ENCODE measurements around the gene OTOGL. TPM values are rescaled to one million over a fixed set of nuclear protein-coding genes. Genes with fewer than 3 reads are reported as not detected.

Gene OTOGL
- total RNA-seq, 4 donors from 2014 or later = 0.04 to 0.57 (median 0.23) TPM; not detected in 1

- H3K4me1 ChIP-seq = peaks cover 0 to 14% (median 5%) of the 10 kb centered on the region in 3 donors
- intact Hi-C loops (cut with DNase I) = no loop called here
- H3K36me3 ChIP-seq = no peaks in the 10 kb centered on the region
- no peak overlapping the region for H3K4me3 ChIP-seq
- no peak for TF ChIP-seq CTCF (IDR thresholded peaks at IDR 0.05)
- no peak for TF ChIP-seq POLR2A (IDR thresholded peaks at IDR 0.05)
- DNase-seq = no peak
- no peaks in the 10 kb centered on the region for H3K27me3 ChIP-seq
- no peaks in the 10 kb centered on the region for H3K9me3 ChIP-seq
- 34 to 51% methylated on average over 2 of the region's 2 CpGs for WGBS, 2 donors
- peak overlapping the region in 1 of 4 donors; percentile 6 for H3K27ac ChIP-seq
Measured at GRCh38 chr12:80101126-80101525, 1.8 kb downstream of the OTOGL start.

GRCh38 chr12:80107221-80107620 lies 7.9 kb downstream of the OTOGL start:
- H3K36me3 ChIP-seq = no peaks in the 10 kb centered on the region
- intact Hi-C loops (cut with DNase I) = no loop called here
- no peaks in the 10 kb centered on the region for H3K27me3 ChIP-seq
- TF ChIP-seq CTCF (IDR thresholded peaks at IDR 0.05) (no peak), POLR2A (IDR thresholded peaks at IDR 0.05) (no peak)
- DNase-seq = no peak
- H3K27ac ChIP-seq = no peak overlapping the region
- H3K4me1 ChIP-seq = no peaks in the 10 kb centered on the region
- WGBS, 2 donors = 79 to 87% methylated on average over 5 of the region's 5 CpGs
- no peak overlapping the region for H3K4me3 ChIP-seq
- H3K9me3 ChIP-seq = no peaks in the 10 kb centered on the region

- Histone ChIP-seq H3K27ac (no peak overlapping the region), H3K36me3 (no peaks in the 10 kb centered on the region), H3K9me3 (no peaks in the 10 kb centered on the region), H3K27me3 (no peaks in the 10 kb centered on the region), H3K4me1 (peaks cover 0 to 16% (median 11%) of the 10 kb centered on the region in 3 donors), H3K4me3 (no peak overlapping the region)
- intact Hi-C loops (cut with DNase I) = no loop called here
- TF ChIP-seq POLR2A (IDR thresholded peaks at IDR 0.05) = no peak
- no peak for TF ChIP-seq CTCF (IDR thresholded peaks at IDR 0.05)
- DNase-seq = no peak
Measured at GRCh38 chr12:80116735-80117134, 17.4 kb downstream of the OTOGL start.

GRCh38 chr12:80118565-80119324 lies 19.4 kb downstream of the OTOGL start:
- intact Hi-C loops (cut with DNase I) = no loop called here
- Histone ChIP-seq H3K36me3 (no peaks in the 10 kb centered on the region), H3K9me3 (no peaks in the 10 kb centered on the region), H3K4me1 (peaks cover 0 to 16% (median 11%) of the 10 kb centered on the region in 3 donors), H3K27me3 (no peaks in the 10 kb centered on the region), H3K27ac (peak overlapping the region in 3 of 4 donors; percentile 44 to 62 (median 47)), H3K4me3 (no peak overlapping the region)
- TF ChIP-seq POLR2A (IDR thresholded peaks at IDR 0.05) = no peak
- TF ChIP-seq CTCF (IDR thresholded peaks at IDR 0.05) = no peak
- DNase-seq = no peak
- WGBS, 2 donors = 33 to 43% methylated on average over 2 of the region's 2 CpGs

- Histone ChIP-seq H3K4me1 (peaks cover 0 to 16% (median 11%) of the 10 kb centered on the region in 3 donors), H3K9me3 (no peaks in the 10 kb centered on the region), H3K27ac (peak overlapping the region in 1 of 4 donors; percentile 34), H3K27me3 (no peaks in the 10 kb centered on the region), H3K36me3 (no peaks in the 10 kb centered on the region), H3K4me3 (no peak overlapping the region)
- DNase-seq = no peak
- TF ChIP-seq POLR2A (IDR thresholded peaks at IDR 0.05) (no peak), CTCF (IDR thresholded peaks at IDR 0.05) (no peak)
- intact Hi-C loops (cut with DNase I) = no loop called here
- WGBS, 2 donors = 68 to 72% methylated on average over 3 of the region's 3 CpGs
Measured at GRCh38 chr12:80120994-80121393, 21.7 kb downstream of the OTOGL start.
